ENCODE results near the gene PPP1R1C.

Gene PPP1R1C

GRCh38 chr2:182067393-182067792, 81.7 kb downstream of the PPP1R1C start:
- no peak for DNase-seq (ENCODE audit: low spot score)
- TF ChIP-seq CTCF (IDR thresholded peaks at IDR 0.05; ENCODE audit: extremely low read depth, insufficient read depth, missing control alignments) = no peak
- in situ Hi-C loops (cut with MboI; ENCODE audit: low pct_unique_long_range_greater_than_20kb, low sequenced_read_pairs, unreplicated experiment) = no loop called here

- in situ Hi-C loops (cut with MboI; ENCODE audit: low pct_unique_long_range_greater_than_20kb, low sequenced_read_pairs, unreplicated experiment) = no loop called here
- DNase-seq (ENCODE audit: low spot score) = no peak
- no peak for TF ChIP-seq CTCF (IDR thresholded peaks at IDR 0.05; ENCODE audit: extremely low read depth, insufficient read depth, missing control alignments)
These were observed 83.2 kb downstream of the PPP1R1C start for GRCh38 chr2:182068811-182069210.

- no peak for DNase-seq (ENCODE audit: low spot score)
- TF ChIP-seq CTCF (IDR thresholded peaks at IDR 0.05; ENCODE audit: extremely low read depth, insufficient read depth, missing control alignments) = no peak
- in situ Hi-C loops (cut with MboI; ENCODE audit: low pct_unique_long_range_greater_than_20kb, low sequenced_read_pairs, unreplicated experiment) = no loop called here
These were observed 83.8 kb downstream of the PPP1R1C start for GRCh38 chr2:182069416-182069815.

GRCh38 chr2:182069908-182070307, 84.3 kb downstream of the PPP1R1C start:
- DNase-seq (ENCODE audit: low spot score) = no peak
- in situ Hi-C loops (cut with MboI; ENCODE audit: low pct_unique_long_range_greater_than_20kb, low sequenced_read_pairs, unreplicated experiment) = loop anchor here (10.0 kb wide), 2 partner anchors 95 to 325 kb away; no protein-coding TSS in a partner anchor
- TF ChIP-seq CTCF (IDR thresholded peaks at IDR 0.05; ENCODE audit: extremely low read depth, insufficient read depth, missing control alignments) = no peak

- in situ Hi-C loops (cut with MboI; ENCODE audit: low pct_unique_long_range_greater_than_20kb, low sequenced_read_pairs, unreplicated experiment) = loop anchor here (10.0 kb wide), 2 partner anchors 96 to 326 kb away; no protein-coding TSS in a partner anchor
- TF ChIP-seq CTCF (IDR thresholded peaks at IDR 0.05; ENCODE audit: extremely low read depth, insufficient read depth, missing control alignments) = no peak
These were observed 85.1 kb downstream of the PPP1R1C start for GRCh38 chr2:182070736-182071135.

GRCh38 chr2:182072861-182073260, 87.2 kb downstream of the PPP1R1C start:
- in situ Hi-C loops (cut with MboI; ENCODE audit: low pct_unique_long_range_greater_than_20kb, low sequenced_read_pairs, unreplicated experiment) = loop anchor here (10.0 kb wide), 2 partner anchors 98 to 328 kb away; no protein-coding TSS in a partner anchor
- DNase-seq (ENCODE audit: low spot score) = no peak
- no peak for TF ChIP-seq CTCF (IDR thresholded peaks at IDR 0.05; ENCODE audit: extremely low read depth, insufficient read depth, missing control alignments)

More at GRCh38 chr2:182070736-182071135, 85.1 kb downstream of the PPP1R1C start:
- no peak for DNase-seq (ENCODE audit: low spot score)

Measured in GM13977 (cell line).